Activated naive CD8-positive, alpha-beta T cell treated with anti-CD3 and anti-CD28 coated beads for 36 hours (primary cell): ENCODE results near the gene ATP7B. TPM values are rescaled to one million over a fixed set of nuclear protein-coding genes. Genes with fewer than 3 reads are reported as not detected.
A peak's percentile ranks its signal among the peaks of the same experiment; 100 is the strongest.
"Not testable (repeated sequence)": the region's sequence is repeated elsewhere in the genome, so short reads cannot be mapped to it uniquely, and the experiment has no call there.

ENCODE experiments used
- DNase-seq: peaks from one replicate; pipeline ENCODE4 v3.0.0; 2021
- H3K27ac Mint-ChIP-seq: one replicate; pipeline ENCODE4 v1.8.0; 2022; ENCODE audit warnings: mild to moderate bottlenecking, moderate library complexity, mixed read lengths
- H3K27me3 Mint-ChIP-seq: one replicate; pipeline ENCODE4 v1.8.0; 2022; ENCODE audit warnings: mild to moderate bottlenecking, mixed read lengths
- H3K36me3 Mint-ChIP-seq: one replicate; pipeline ENCODE4 v1.8.0; 2021; ENCODE audit warnings: mild to moderate bottlenecking, mixed read lengths
- H3K4me1 Mint-ChIP-seq: one replicate; pipeline ENCODE4 v1.8.0; 2021; ENCODE audit warnings: mixed read lengths
- H3K4me3 Mint-ChIP-seq: one replicate; pipeline ENCODE4 v1.8.0; 2022; ENCODE audit warnings: mild to moderate bottlenecking, moderate library complexity, mixed read lengths
- H3K9me3 Mint-ChIP-seq: one replicate; pipeline ENCODE4 v1.8.0; 2022; ENCODE audit warnings: mixed read lengths
- total RNA-seq, 2 experiments: library from RNA; stranded (reverse); gene quantifications; one replicate each; pipeline ENCODE4 v1.2.3, GENCODE V29; 2021

Gene ATP7B
- total RNA-seq, result under 1 TPM; 0.66 to 0.80 TPM

DNA sequence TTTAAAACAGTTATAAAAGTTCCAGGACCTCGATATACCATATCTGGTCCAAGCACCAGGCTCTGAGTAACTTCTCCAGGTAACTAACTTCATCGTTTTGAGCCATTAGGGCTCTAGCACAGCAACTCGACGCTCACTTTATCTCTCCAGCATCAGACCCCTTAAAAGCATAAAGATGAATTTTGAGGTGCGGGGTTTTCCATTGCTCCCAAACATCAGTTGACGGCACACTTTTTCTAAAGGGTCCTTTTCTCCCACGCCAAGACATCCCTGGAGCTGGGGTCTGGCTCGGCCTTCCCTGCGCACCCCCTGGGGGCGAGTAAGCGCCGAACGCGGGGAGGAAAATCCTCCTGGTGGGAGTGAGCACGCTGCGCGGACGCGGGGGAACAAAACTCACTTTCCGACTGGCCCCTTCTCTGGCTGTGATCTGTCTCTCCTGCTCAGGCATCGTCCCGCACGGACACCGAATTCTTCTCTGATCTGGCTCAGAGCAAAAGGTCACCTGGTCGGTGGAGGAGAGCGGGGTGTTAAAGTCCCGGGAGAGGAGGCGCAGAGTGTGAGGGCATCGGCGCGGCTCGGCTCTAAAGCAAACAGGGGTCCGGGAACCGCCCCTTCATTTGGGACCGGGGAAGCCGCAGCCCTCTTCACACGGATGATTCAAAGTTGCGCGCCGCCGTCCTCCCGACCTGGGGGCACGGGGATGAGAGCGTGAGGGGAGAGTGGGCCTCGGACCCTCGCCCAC lies at the start of gene ATP7B:
TSS of gene ATP7B (minus strand) at position 561 of the 742 bp plus-strand sequence. CDS start at position 448, 113 bp downstream.
- peak within 1 kb of the TSS; percentile 99 for H3K4me3 Mint-ChIP-seq
- no peaks in the 10 kb centered on the region for H3K9me3 Mint-ChIP-seq
- peaks cover 17% of the 10 kb centered on the region for H3K4me1 Mint-ChIP-seq
- peak; percentile 35 for DNase-seq
- peak within 1 kb of the TSS; percentile 95 for H3K27ac Mint-ChIP-seq
- peaks cover 23% of the 10 kb centered on the region for H3K27me3 Mint-ChIP-seq
- peaks cover 6% of the 10 kb centered on the region for H3K36me3 Mint-ChIP-seq

DNA sequence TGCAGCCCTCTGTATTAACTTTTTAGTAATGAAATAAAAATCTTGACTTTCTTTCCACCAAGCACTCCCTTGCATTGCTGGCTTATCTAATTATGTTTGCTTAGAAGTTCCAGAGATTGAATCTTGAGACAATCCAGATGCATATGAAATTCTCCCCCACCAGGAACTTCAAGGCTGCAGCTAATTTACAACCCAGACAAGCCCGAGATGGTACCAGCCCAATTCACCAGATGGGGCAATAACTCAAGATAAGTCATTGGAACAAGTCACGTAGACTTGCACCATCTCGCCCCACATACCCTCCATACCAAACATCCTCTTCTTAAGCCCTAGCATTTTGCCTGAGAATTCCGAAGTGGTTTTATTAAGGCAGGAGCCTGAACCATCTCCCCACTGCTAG lies 42.2 kb upstream of the ATP7B start:
- no peak for DNase-seq
- H3K4me1 Mint-ChIP-seq, result no peaks in the 10 kb centered on the region
- H3K9me3 Mint-ChIP-seq, result peaks cover 19% of the 10 kb centered on the region

DNA sequence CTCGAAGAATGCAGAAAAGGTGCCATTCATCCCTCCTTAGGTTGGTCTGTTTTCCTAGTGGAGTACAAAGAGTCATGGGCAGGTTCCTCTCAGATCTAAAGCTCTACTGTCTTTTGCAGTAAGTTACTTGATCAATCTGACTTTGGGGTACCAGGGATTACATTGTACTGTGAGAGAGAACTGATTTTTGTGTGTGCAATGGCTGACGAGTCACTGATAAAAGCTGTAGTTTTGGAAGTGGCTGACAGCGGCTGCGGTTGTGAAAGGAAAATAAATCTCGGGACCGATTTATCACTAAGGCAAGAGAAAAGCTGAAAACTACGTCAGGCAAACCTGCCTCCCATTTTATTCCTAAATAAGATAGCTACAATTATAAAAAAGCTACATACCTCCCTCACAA lies 40.1 kb upstream of the ATP7B start:
- Mint-ChIP-seq H3K4me3 (no peak overlapping the region), H3K27ac (no peak overlapping the region), H3K27me3 (no peaks in the 10 kb centered on the region), H3K9me3 (peaks cover 20% of the 10 kb centered on the region), H3K36me3 (no peaks in the 10 kb centered on the region), H3K4me1 (no peaks in the 10 kb centered on the region)
- no peak for DNase-seq

More for the DNA sequence above, 42.2 kb upstream of the ATP7B start:
- no peak overlapping the region for H3K27ac Mint-ChIP-seq
- no peaks in the 10 kb centered on the region for H3K27me3 Mint-ChIP-seq
- no peak overlapping the region for H3K4me3 Mint-ChIP-seq
- no peaks in the 10 kb centered on the region for H3K36me3 Mint-ChIP-seq

- no peak overlapping the region for H3K27ac Mint-ChIP-seq
- no peaks in the 10 kb centered on the region for H3K27me3 Mint-ChIP-seq
- peaks cover 8% of the 10 kb centered on the region for H3K36me3 Mint-ChIP-seq
- H3K4me3 Mint-ChIP-seq, result no peak overlapping the region
- peaks cover 19% of the 10 kb centered on the region for H3K9me3 Mint-ChIP-seq
- no peaks in the 10 kb centered on the region for H3K4me1 Mint-ChIP-seq
- DNase-seq, result no peak
Measured at GRCh38 chr13:52048516-52048915, 37.3 kb upstream of the ATP7B start.

- Mint-ChIP-seq H3K27ac (no peak overlapping the region), H3K9me3 (peaks cover 19% of the 10 kb centered on the region), H3K27me3 (no peaks in the 10 kb centered on the region)
Measured at GRCh38 chr13:52047463-52047862, 36.2 kb upstream of the ATP7B start.

GRCh38 chr13:52043675-52044074 lies 32.4 kb upstream of the ATP7B start:
- Mint-ChIP-seq H3K4me3 (no peak overlapping the region), H3K4me1 (no peaks in the 10 kb centered on the region), H3K9me3 (peaks cover 13% of the 10 kb centered on the region), H3K27ac (no peak overlapping the region), H3K27me3 (no peaks in the 10 kb centered on the region), H3K36me3 (peaks cover 16% of the 10 kb centered on the region)
- no peak for DNase-seq

More at GRCh38 chr13:52047463-52047862, 36.2 kb upstream of the ATP7B start:
- H3K36me3 Mint-ChIP-seq, result peaks cover 8% of the 10 kb centered on the region
- H3K4me1 Mint-ChIP-seq, result no peaks in the 10 kb centered on the region
- no peak overlapping the region for H3K4me3 Mint-ChIP-seq
- DNase-seq, result no peak

DNA sequence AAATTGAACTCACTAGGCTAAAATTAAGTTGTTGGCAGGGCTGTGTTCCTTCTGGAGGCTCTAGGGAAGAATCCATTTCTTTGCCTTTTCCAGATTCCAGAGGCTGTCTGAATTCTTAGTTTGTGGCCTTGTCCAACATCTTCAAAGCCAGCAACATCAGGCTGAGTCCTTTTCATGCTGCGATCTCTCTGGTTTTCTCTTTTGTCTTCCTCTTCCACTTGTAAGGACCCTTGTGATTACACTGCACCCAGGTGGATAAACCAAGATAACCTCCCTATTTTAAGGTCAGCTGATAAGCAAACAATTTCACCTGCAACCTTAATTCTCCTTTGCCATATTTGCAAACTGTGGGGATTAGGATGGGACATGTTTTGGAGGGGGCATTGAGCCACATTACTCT lies 24.8 kb upstream of the ATP7B start:
- Mint-ChIP-seq H3K27me3 (no peaks in the 10 kb centered on the region), H3K4me3 (no peak overlapping the region), H3K27ac (no peak overlapping the region), H3K9me3 (peaks cover 6% of the 10 kb centered on the region), H3K4me1 (peaks cover 2% of the 10 kb centered on the region), H3K36me3 (peaks cover 16% of the 10 kb centered on the region)
- no peak for DNase-seq

- Mint-ChIP-seq H3K9me3 (peaks cover 4% of the 10 kb centered on the region), H3K4me3 (no peak overlapping the region), H3K27ac (no peak overlapping the region), H3K4me1 (peaks cover 2% of the 10 kb centered on the region), H3K36me3 (peaks cover 23% of the 10 kb centered on the region), H3K27me3 (no peaks in the 10 kb centered on the region)
- DNase-seq, result no peak
Measured at GRCh38 chr13:52034616-52035226, 23.5 kb upstream of the ATP7B start.

DNA sequence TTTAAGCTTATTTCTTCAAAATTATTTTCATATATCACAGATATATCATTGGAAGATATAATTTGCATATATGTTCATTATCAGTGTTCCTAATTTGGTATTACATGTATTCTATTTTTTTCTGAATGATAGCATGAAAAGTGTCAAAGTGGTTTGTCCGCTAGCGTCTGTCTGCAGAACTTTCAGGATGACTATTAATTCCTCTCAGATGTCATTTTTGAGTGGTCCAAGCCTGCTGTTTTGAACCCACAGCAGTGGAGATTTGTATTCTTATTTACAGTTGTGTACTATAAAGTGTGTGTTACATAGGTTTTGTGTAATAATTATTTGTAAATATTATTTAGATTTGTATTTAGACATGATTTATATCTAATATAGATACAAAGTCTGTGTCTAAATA lies 21.8 kb upstream of the ATP7B start:
- Mint-ChIP-seq H3K4me3 (no peak overlapping the region), H3K36me3 (peaks cover 38% of the 10 kb centered on the region), H3K4me1 (peaks cover 2% of the 10 kb centered on the region), H3K9me3 (peaks cover 8% of the 10 kb centered on the region), H3K27me3 (no peaks in the 10 kb centered on the region), H3K27ac (no peak overlapping the region)
- no peak for DNase-seq

GRCh38 chr13:52030401-52030800 lies 19.2 kb upstream of the ATP7B start:
- peaks cover 13% of the 10 kb centered on the region for H3K9me3 Mint-ChIP-seq
- not testable (repeated sequence) for DNase-seq, H3K27ac Mint-ChIP-seq, H3K4me1 Mint-ChIP-seq, H3K4me3 Mint-ChIP-seq, H3K27me3 Mint-ChIP-seq
- H3K36me3 Mint-ChIP-seq, result peaks cover 57% of the 10 kb centered on the region

DNA sequence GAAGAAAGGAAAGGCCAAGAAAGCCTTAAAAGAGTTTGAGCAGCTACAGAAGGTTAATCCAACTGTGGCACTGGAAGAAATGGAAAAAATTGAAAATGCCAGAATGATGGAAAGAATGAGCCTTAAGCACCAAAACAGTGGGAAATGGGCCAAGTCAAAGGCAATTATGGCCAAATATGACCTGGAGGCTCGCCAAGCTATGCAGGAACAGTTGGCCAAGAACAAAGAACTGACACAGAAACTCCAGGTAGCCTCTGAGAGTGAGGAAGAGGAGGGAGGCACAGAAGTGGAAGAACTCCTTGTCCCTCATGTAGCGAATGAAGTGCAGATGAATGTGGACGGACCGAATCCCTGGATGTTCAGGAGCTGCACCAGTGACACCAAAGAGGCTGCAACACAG lies 18.3 kb upstream of the ATP7B start:
- peaks cover 13% of the 10 kb centered on the region for H3K9me3 Mint-ChIP-seq
- H3K27ac Mint-ChIP-seq, result no peak overlapping the region
- peaks cover 8% of the 10 kb centered on the region for H3K4me1 Mint-ChIP-seq
- no peak overlapping the region for H3K4me3 Mint-ChIP-seq
- no peaks in the 10 kb centered on the region for H3K27me3 Mint-ChIP-seq
- H3K36me3 Mint-ChIP-seq, result peaks cover 65% of the 10 kb centered on the region
- no peak for DNase-seq

- Mint-ChIP-seq H3K27ac (no peak overlapping the region), H3K4me1 (peaks cover 8% of the 10 kb centered on the region), H3K36me3 (peaks cover 73% of the 10 kb centered on the region), H3K9me3 (peaks cover 13% of the 10 kb centered on the region), H3K4me3 (no peak overlapping the region), H3K27me3 (no peaks in the 10 kb centered on the region)
- DNase-seq, result no peak
Measured at GRCh38 chr13:52027832-52028231, 16.6 kb upstream of the ATP7B start.

- H3K4me1 Mint-ChIP-seq, result peaks cover 6% of the 10 kb centered on the region
- H3K27ac Mint-ChIP-seq, result no peak overlapping the region
- peaks cover 12% of the 10 kb centered on the region for H3K9me3 Mint-ChIP-seq
- peaks cover 79% of the 10 kb centered on the region for H3K36me3 Mint-ChIP-seq
- no peak overlapping the region for H3K4me3 Mint-ChIP-seq
- no peaks in the 10 kb centered on the region for H3K27me3 Mint-ChIP-seq
- no peak for DNase-seq
Measured at GRCh38 chr13:52026246-52026626, 15.0 kb upstream of the ATP7B start.

GRCh38 chr13:52025475-52026245 lies 14.4 kb upstream of the ATP7B start:
- Mint-ChIP-seq H3K4me3 (no peak overlapping the region), H3K9me3 (peaks cover 12% of the 10 kb centered on the region), H3K4me1 (peaks cover 6% of the 10 kb centered on the region), H3K36me3 (peaks cover 82% of the 10 kb centered on the region), H3K27ac (no peak overlapping the region), H3K27me3 (no peaks in the 10 kb centered on the region)
- DNase-seq, result no peak

GRCh38 chr13:52024481-52024880 lies 13.2 kb upstream of the ATP7B start, which contains the start of gene UTP14C:
Gene UTP14C (plus strand): TSS chr13:52024691. CDS start chr13:52028805, 4,114 bp downstream.
- peaks cover 6% of the 10 kb centered on the region for H3K4me1 Mint-ChIP-seq

More at GRCh38 chr13:52024481-52024880, 13.2 kb upstream of the ATP7B start, which contains the start of gene UTP14C:
- Mint-ChIP-seq H3K27me3 (no peaks in the 10 kb centered on the region), H3K27ac (no peak within 1 kb of the TSS), H3K36me3 (peaks cover 80% of the 10 kb centered on the region), H3K9me3 (peaks cover 9% of the 10 kb centered on the region), H3K4me3 (no peak within 1 kb of the TSS)
- DNase-seq, result no peak
